Endothelial cell of umbilical vein (primary cell): ENCODE data around the gene PIWIL4. TPM values are rescaled to one million over a fixed set of nuclear protein-coding genes. Genes with fewer than 3 reads are reported as not detected.

Experiments
- BruUV-seq: library from RNA; stranded (reverse); fragments of 400-500 nt; replicated peaks from 2 replicates; lab custom pipeline; 2021; lab: Mats Ljungman, UMichigan
- CTCF ChIA-PET: fragments of 300-600, 350-600 bp; sonication (Branson Sonifier 250); formaldehyde crosslinking; loops from one replicate; lab custom pipeline; 2021; ENCODE audit warnings: antibody characterized with exemption, inconsistent platforms; lab: Charles Lee
- POLR2A ChIA-PET: fragments of 300-600, 350-600 bp; sonication (Branson Sonifier 250); formaldehyde crosslinking; loops from one replicate; lab custom pipeline; 2021; ENCODE audit warnings: antibody characterized with exemption, inconsistent platforms; lab: Charles Lee
- DNase-seq: peaks from one replicate; pipeline ENCODE4 v3.0.0-alpha.2; 2011; ENCODE audit warnings: low read depth, low spot score
- FAIRE-seq: peaks from 2 replicates; lab custom pipeline; 2011; peaks lifted over from hg19 to GRCh38; lab: Jason Lieb, UNC
- H2AFZ ChIP-seq: 2 replicates; pipeline ENCODE4 v1.6.0; 2012; ENCODE audit warnings: low read depth, low read length, control low read depth, inconsistent platforms
- H3K27ac ChIP-seq: 2 replicates; pipeline ENCODE4 v1.5.1; 2011; ENCODE audit warnings: low read depth, mild to moderate bottlenecking, control low read depth, low read length, moderate library complexity; ENCODE audit not compliant: insufficient read depth
- H3K27me3 ChIP-seq, 2 experiments: 2 replicates each; pipeline versions ENCODE4 v1.6.0 to v1.6.1; 2011; ENCODE audit warnings: low read length in 2 of 2, mixed read lengths in 1 of 2; ENCODE audit not compliant: control insufficient read depth in 2 of 2, insufficient read depth in 2 of 2
- H3K36me3 ChIP-seq, 2 experiments: 2 replicates in 1 of 2; 3 replicates in 1 of 2; pipeline ENCODE4 v1.5.1; 2011; ENCODE audit warnings: low read length in 2 of 2, mild to moderate bottlenecking in 1 of 2, moderate library complexity in 1 of 2; ENCODE audit not compliant: control insufficient read depth in 2 of 2, insufficient read depth in 2 of 2; ENCODE audit errors: extremely low read depth in 1 of 2
- H3K4me1 ChIP-seq: 3 replicates; pipeline ENCODE4 v1.5.1; 2011; ENCODE audit warnings: mild to moderate bottlenecking, low read length; ENCODE audit not compliant: control insufficient read depth, insufficient read depth; ENCODE audit errors: extremely low read depth
- H3K4me2 ChIP-seq: 2 replicates; pipeline ENCODE4 v1.6.1; 2011; ENCODE audit warnings: low read length, control low read depth, mixed read lengths; ENCODE audit not compliant: insufficient read depth
- H3K4me3 ChIP-seq, 3 experiments: fragments of 200-600 bp in 1 of 3; sonication (generic), shearing (Covaris generic) in 1 of 3; replicated peaks in 1 of 3; 2 replicates each; pipeline ENCODE4 v1.5.1; 2011 to 2016; ENCODE audit warnings: control low read depth in 3 of 3, low read length in 3 of 3, mild to moderate bottlenecking in 2 of 3, inconsistent platforms in 1 of 3, low read depth in 1 of 3, moderate library complexity in 1 of 3; ENCODE audit not compliant: insufficient read depth in 1 of 3
- H3K79me2 ChIP-seq: 2 replicates; pipeline ENCODE4 v1.6.0; 2012; ENCODE audit warnings: low read length, inconsistent platforms; ENCODE audit not compliant: control insufficient read depth, insufficient read depth
- H3K9ac ChIP-seq: replicated peaks from 2 replicates; pipeline ENCODE3; 2011; ENCODE audit warnings: low read length, control low read depth; ENCODE audit not compliant: insufficient read depth; ENCODE audit errors: extremely low read depth
- H3K9me1 ChIP-seq: replicated peaks from 3 replicates; pipeline ENCODE4 v1.6.0; 2011; ENCODE audit warnings: mild to moderate bottlenecking, low read length; ENCODE audit not compliant: control insufficient read depth, insufficient read depth; ENCODE audit errors: extremely low read depth
- H3K9me3 ChIP-seq: replicated peaks from 2 replicates; pipeline ENCODE4 v1.5.1; 2012; ENCODE audit warnings: low read length, inconsistent platforms; ENCODE audit not compliant: control insufficient read depth, insufficient read depth
- H4K20me1 ChIP-seq: replicated peaks from 2 replicates; pipeline ENCODE3; 2011; ENCODE audit warnings: mild to moderate bottlenecking, low read length; ENCODE audit not compliant: control insufficient read depth, insufficient read depth; ENCODE audit errors: extremely low read depth
- EZH2 ChIP-seq: IDR thresholded peaks from 2 replicates; pipeline ENCODE4 v1.6.1; 2012; ENCODE audit warnings: borderline replicate concordance, low read depth, mild to moderate bottlenecking, moderate library complexity, low read length, inconsistent platforms; ENCODE audit not compliant: severe bottlenecking
- FOS ChIP-seq: IDR thresholded peaks from 2 replicates; pipeline ENCODE4 v1.6.1; 2011; ENCODE audit warnings: mild to moderate bottlenecking, low read length, moderate library complexity, borderline replicate concordance; ENCODE audit not compliant: insufficient read depth
- GATA2 ChIP-seq: IDR thresholded peaks from 2 replicates; pipeline ENCODE4 v1.7.0; 2011; ENCODE audit warnings: low read depth, mild to moderate bottlenecking, moderate library complexity, mixed read lengths, low read length; ENCODE audit not compliant: insufficient read length, insufficient read depth
- MYC ChIP-seq: IDR thresholded peaks from one replicate; pipeline ENCODE4 v1.6.1; 2011; ENCODE audit warnings: mild to moderate bottlenecking, low read depth, low read length
- POLR2A ChIP-seq: IDR thresholded peaks from 2 replicates; pipeline ENCODE4 v1.6.1; 2012; ENCODE audit warnings: low read depth, mild to moderate bottlenecking, control low read depth, low read length
- POLR2AphosphoS5 ChIP-seq: IDR thresholded peaks from 2 replicates; pipeline ENCODE4 v1.6.1; 2012; ENCODE audit warnings: low read depth, mild to moderate bottlenecking, control low read depth, low read length, moderate library complexity; ENCODE audit not compliant: insufficient read depth
- dilution Hi-C: fragments of 300-500 bp; cut with MboI; formaldehyde crosslinking; loops from one replicate; pipeline ENCODE4 v1.15.0; 2019; ENCODE audit warnings: low sequenced_read_pairs; ENCODE audit not compliant: extremely low pct_ligation_motif_present
- intact Hi-C: fragments of 100-400 bp; cut with micrococcal nuclease; formaldehyde crosslinking; loops from one replicate; pipeline ENCODE4 v1.10.0; 2022
- polyA plus RNA-seq, 4 experiments: library from polyadenylated mRNA; depleted of rRNA in 3 of 4; stranded (reverse) in 3 of 4; unstranded in 1 of 4; fragments of >200 nt; gene quantifications; 2 replicates each; pipeline versions ENCODE4 v1.2.1 to v1.2.3, GENCODE V29; 2011 to 2012; ENCODE audit warnings: missing spikeins in 1 of 4
- total RNA-seq: library from RNA; stranded (reverse); gene quantifications from 2 replicates; pipeline ENCODE4 v1.2.3, GENCODE V29; 2021
- TF ChIP-seq, protein P1 (sequence below), 2 donors: IDR thresholded peaks; 1 replicate in 1 of 2; 2 replicates in 1 of 2; pipeline ENCODE4 v1.5.1; 2011; ENCODE audit warnings: low read length in 2 of 2, mild to moderate bottlenecking in 2 of 2, moderate library complexity in 2 of 2, control low read depth in 1 of 2, inconsistent platforms in 1 of 2, low read depth in 1 of 2; ENCODE audit not compliant: insufficient read depth in 1 of 2; ENCODE audit errors: extremely low read depth in 1 of 2

The PIWIL4 gene
- total and polyA plus RNA-seq, 2 donors (not counting 3 experiments of a cell fraction or from before 2014, with no cell fraction given), result 0.55 to 0.64 TPM

DNA sequence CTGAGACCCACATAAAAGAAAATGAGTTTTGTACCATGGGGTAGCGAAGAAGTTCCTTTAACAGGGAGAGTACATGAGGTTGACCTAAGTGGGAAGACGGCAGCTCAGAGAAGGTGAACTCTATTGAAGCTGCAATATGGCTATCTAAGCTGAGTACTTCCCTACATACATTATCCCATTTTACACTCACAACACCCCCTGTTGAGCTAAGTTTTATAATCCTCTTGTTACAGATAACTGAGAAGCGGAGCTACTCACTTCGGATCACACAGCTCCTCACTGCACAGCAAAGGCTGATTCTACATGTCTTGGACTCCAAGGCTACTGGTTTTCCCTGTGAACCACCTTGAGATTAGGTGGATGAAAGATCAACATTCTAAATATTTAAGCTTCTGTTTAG, 8.2 kb upstream of the PIWIL4 start:
- H3K9me1 ChIP-seq, result no peaks in the 10 kb centered on the region
- intact Hi-C loops, result no loop called here
- H3K79me2 ChIP-seq, result no peaks in the 10 kb centered on the region
- POLR2A ChIA-PET, result no interaction called here
- FAIRE-seq (no peak), DNase-seq (no peak)
- dilution Hi-C loops, result no loop called here
- H2AFZ ChIP-seq, result no peak overlapping the region
- H3K36me3 ChIP-seq, result no peaks in the 10 kb centered on the region
- H3K27ac ChIP-seq, result no peak overlapping the region
- CTCF ChIA-PET, result interaction anchor here (1.0 kb wide), 1 partner anchor 663 kb away, joined by 3 read pairs; no protein-coding TSS in a partner anchor
- H3K4me1 ChIP-seq, result peaks cover 12% of the 10 kb centered on the region
- H3K27me3 ChIP-seq, result no peaks in the 10 kb centered on the region
- no peak overlapping the region for H3K9ac ChIP-seq
- no peaks in the 10 kb centered on the region for H3K9me3 ChIP-seq
- no TSS peak for BruUV-seq
- TF ChIP-seq FOS, result no peak
- TF ChIP-seq, protein P1, sequence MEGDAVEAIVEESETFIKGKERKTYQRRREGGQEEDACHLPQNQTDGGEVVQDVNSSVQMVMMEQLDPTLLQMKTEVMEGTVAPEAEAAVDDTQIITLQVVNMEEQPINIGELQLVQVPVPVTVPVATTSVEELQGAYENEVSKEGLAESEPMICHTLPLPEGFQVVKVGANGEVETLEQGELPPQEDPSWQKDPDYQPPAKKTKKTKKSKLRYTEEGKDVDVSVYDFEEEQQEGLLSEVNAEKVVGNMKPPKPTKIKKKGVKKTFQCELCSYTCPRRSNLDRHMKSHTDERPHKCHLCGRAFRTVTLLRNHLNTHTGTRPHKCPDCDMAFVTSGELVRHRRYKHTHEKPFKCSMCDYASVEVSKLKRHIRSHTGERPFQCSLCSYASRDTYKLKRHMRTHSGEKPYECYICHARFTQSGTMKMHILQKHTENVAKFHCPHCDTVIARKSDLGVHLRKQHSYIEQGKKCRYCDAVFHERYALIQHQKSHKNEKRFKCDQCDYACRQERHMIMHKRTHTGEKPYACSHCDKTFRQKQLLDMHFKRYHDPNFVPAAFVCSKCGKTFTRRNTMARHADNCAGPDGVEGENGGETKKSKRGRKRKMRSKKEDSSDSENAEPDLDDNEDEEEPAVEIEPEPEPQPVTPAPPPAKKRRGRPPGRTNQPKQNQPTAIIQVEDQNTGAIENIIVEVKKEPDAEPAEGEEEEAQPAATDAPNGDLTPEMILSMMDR (IDR thresholded peaks at IDR 0.05; ENCODE audit: extremely low read depth in 1 of 2, insufficient read depth in 1 of 2, low read depth in 1 of 2, low read length in 2 of 2), result no peak
- no peak overlapping the region for H3K4me2 ChIP-seq
- no peak overlapping the region for H3K4me3 ChIP-seq
- H4K20me1 ChIP-seq, result no peaks in the 10 kb centered on the region

DNA sequence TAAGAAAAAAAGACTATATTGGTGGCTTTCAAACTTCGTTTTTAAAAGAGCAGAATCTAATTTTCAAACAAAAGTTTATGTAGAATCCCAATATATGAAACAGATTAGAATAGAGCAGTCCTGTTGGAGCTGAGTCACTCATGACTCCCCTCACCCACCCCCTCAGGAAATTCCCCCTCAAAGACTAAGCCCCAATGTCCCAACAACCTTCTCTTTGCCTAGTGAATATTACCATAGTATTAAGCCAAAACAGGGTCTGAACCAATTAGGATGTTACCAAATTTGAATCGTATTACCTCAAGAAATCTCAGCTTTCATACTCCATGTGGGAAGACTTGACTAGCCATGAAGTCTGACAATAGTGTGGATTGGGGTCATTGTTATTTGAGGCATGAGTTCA, 7.8 kb upstream of the PIWIL4 start:
- H3K4me2 ChIP-seq, result no peak overlapping the region
- no peaks in the 10 kb centered on the region for H3K36me3 ChIP-seq
- no peak overlapping the region for H3K9ac ChIP-seq
- no peak overlapping the region for H3K4me3 ChIP-seq
- no TSS peak for BruUV-seq
- H3K9me1 ChIP-seq, result no peaks in the 10 kb centered on the region
- no peaks in the 10 kb centered on the region for H3K27me3 ChIP-seq
- H4K20me1 ChIP-seq, result no peaks in the 10 kb centered on the region
- ChIA-PET POLR2A (no interaction called here), CTCF (interaction anchor here (1.0 kb wide), 1 partner anchor 664 kb away, joined by 3 read pairs; no protein-coding TSS in a partner anchor)
- intact Hi-C loops (no loop called here), dilution Hi-C loops (no loop called here)
- DNase-seq (no peak), FAIRE-seq (no peak)
- H3K9me3 ChIP-seq, result no peaks in the 10 kb centered on the region
- TF ChIP-seq MYC (no peak), FOS (no peak), EZH2 (no peak), POLR2A (no peak), POLR2AphosphoS5 (no peak), GATA2 (no peak)
- no peak overlapping the region for H3K27ac ChIP-seq
- no peaks in the 10 kb centered on the region for H3K79me2 ChIP-seq
- H3K4me1 ChIP-seq, result peaks cover 12% of the 10 kb centered on the region
- no peak overlapping the region for H2AFZ ChIP-seq
